Astrocyte of the cerebellum (primary cell): Measurements from ENCODE around the gene PKDCC.

Experiments
- DNase-seq: peaks from one replicate; pipeline ENCODE4 v3.0.0-alpha.2; 2011; ENCODE audit warnings: low read depth
- H3K4me3 ChIP-seq: 2 replicates; pipeline ENCODE4 v1.5.1; 2011; ENCODE audit warnings: mild to moderate bottlenecking, low read depth, low read length, moderate library complexity
- CTCF ChIP-seq: IDR thresholded peaks from 2 replicates; pipeline ENCODE4 v1.5.1; 2012; ENCODE audit warnings: low read length, low read depth, moderate library complexity, mild to moderate bottlenecking; ENCODE audit errors: missing control alignments
- in situ Hi-C: cut with HindIII; loops from 2 replicates; pipeline ENCODE4 v1.10.0; 2017; ENCODE audit warnings: low sequenced_read_pairs

The PKDCC gene

DNA sequence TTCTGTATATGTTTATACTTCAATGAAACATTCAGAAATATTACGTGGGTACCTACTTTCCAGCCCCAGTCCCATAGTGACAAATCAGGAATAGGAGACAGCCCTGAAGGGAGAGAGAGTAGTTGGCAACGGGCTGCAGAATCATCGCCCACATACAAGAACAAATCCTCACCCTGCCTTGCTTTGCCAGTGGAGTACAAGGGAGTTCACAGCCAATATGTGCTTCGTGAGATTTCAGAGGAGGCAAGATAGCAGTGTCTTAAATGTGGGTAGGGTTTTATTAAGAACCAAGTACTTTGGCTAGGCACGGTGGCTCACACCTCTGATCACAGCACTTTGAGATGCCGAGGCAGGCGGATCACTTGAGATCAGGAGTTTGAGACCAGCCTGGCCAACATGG, 40.3 kb upstream of the PKDCC start:
- DNase-seq: no peak
- no peak overlapping the region for H3K4me3 ChIP-seq
- no peak for TF ChIP-seq CTCF
- in situ Hi-C loops: no loop called here

GRCh38 chr2:42008241-42008921, 39.4 kb upstream of the PKDCC start:
- H3K4me3 ChIP-seq: no peak overlapping the region
- in situ Hi-C loops: no loop called here
- no peak for TF ChIP-seq CTCF
- DNase-seq: no peak

- H3K4me3 ChIP-seq: no peak overlapping the region
- TF ChIP-seq CTCF: no peak
- in situ Hi-C loops: no loop called here
- no peak for DNase-seq
Observed at GRCh38 chr2:42009657-42010580, 37.9 kb upstream of the PKDCC start.

- H3K4me3 ChIP-seq: no peak overlapping the region
- DNase-seq: peak; percentile 67
Observed at GRCh38 chr2:42010743-42011298, 37.0 kb upstream of the PKDCC start.

DNA sequence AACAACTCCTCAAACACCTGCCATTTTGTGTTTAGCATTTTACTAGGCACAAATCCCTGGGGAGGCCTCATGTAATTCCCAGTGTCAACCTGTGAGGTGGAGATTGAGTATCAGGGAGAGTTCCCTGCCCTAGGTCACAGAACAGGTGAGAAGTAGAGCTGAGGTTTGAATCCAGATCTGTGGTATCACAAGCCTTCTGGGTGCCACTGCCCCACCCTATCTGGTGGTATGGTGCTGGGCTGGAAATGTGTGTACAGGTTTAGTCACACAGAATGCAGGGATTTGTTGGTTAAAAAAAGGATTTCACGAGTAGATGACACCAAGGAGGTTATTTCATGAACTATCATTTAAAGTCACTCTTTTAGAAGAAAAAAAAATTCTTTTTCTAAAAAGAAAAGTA, 35.7 kb upstream of the PKDCC start:
- no peak overlapping the region for H3K4me3 ChIP-seq
- no peak for DNase-seq
- no peak for TF ChIP-seq CTCF
- in situ Hi-C loops: no loop called here

More at GRCh38 chr2:42010743-42011298, 37.0 kb upstream of the PKDCC start:
- in situ Hi-C loops: no loop called here
- TF ChIP-seq CTCF: no peak

- in situ Hi-C loops: no loop called here
- peak; percentile 33 for TF ChIP-seq CTCF
- no peak for DNase-seq
- no peak overlapping the region for H3K4me3 ChIP-seq
Observed at GRCh38 chr2:42012651-42013050, 35.2 kb upstream of the PKDCC start.
